GM18951 (cell line): ENCODE results near the gene RABEP1.

Source experiments
- POLR2A ChIP-seq: IDR thresholded peaks from 4 replicates; pipeline ENCODE4 v1.6.1; 2011; ENCODE audit warnings: mild to moderate bottlenecking; ENCODE audit not compliant: insufficient read length, insufficient read depth; ENCODE audit errors: extremely low read depth
- in situ Hi-C: fragments of 300-500 bp; cut with MboI; formaldehyde crosslinking; loops from one replicate; pipeline ENCODE4 v1.12.0; 2022; ENCODE audit warnings: low sequenced_read_pairs, mixed read lengths, inconsistent platforms; ENCODE audit not compliant: unreplicated experiment

Gene RABEP1

DNA sequence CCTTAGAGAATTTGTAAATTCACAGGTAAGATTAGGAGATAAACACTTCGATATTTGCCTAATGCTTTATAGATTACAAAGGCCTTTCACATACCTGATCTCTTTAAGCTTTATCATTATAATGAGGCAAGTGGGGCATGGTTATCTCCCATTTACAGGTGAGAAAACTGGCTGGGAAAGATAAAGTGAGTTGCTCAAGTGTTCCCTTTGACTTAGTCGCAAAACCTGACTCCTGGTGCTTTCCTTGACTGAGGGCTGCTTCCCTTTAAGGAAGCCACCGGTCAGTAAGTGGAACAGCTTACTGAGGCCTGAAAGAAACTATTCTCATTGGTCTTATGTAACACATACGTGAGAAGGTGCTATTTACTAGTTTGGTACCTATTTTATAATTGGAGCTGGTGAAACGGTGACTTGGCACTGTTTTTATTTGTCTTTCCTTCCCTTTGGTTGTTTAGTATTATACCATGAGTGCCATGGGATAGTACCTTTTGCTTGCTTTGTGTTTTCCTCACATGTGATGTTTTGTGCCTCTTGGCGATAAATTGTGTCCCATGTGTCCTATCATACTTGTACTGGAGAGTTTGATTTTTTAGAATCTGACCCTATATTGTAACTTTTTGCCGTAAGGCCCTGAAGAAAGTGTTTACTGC is 80.2 kb downstream of the RABEP1 start:
- no peak for TF ChIP-seq POLR2A
- in situ Hi-C loops, result no loop called here

DNA sequence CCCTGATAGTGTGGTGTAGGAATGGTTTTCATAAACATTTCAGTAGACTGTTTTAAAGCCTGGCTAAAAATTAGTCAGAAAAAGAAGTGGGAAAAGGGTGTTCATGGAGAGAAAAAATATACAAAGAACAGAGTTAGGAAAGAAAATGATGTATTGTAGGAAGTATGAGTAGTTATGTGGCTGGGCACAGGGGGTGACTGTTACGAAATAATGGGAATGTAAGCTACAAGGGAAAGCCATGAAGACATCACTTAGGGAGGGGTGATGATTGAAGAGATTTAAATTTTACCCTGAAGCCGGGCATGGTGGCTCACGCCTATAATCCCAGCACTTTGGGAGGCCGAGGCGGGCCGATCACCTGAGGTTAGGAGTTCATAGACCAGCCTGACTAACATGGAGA is 82.1 kb downstream of the RABEP1 start:
- in situ Hi-C loops, result no loop called here
- no peak for TF ChIP-seq POLR2A

DNA sequence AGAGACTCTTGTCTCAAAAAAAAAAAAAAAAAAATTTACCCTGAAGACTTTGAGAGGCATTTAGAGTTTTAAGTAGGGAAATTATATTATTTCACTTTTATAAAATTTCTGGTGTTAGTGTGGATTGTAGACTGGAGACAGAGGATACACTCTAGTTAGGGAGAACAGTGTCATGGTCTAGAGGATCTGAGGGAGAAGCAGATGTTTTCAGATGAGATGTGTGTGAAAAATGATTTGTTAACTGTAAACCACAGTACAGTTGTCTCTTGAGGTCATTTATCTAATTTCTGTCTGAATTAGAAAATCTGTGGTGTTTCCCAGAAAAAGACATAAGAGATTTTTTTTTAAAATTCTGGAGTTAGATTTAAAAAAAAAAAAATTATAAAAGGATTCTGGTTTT is 82.6 kb downstream of the RABEP1 start:
- no peak for TF ChIP-seq POLR2A
- in situ Hi-C loops, result no loop called here

DNA sequence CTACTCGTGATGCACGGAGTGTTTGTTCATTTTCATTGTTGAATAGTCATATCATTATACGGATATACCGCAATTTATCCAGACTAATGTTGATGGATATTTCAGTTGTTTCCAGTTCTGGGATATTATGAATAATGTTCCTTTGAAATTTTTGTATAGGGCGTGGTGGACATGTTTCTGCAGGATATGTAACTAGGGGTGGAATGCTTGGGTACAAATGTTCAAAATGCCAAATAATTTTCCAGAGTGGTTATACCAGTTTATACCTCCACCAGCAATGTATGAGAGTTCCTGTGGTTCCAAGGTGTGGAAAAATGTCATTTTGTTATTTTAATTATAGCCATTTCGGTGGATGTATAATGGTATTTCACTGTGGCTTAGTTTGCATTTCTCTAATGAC is 83.7 kb downstream of the RABEP1 start:
- TF ChIP-seq POLR2A, result no peak
- in situ Hi-C loops, result no loop called here

DNA sequence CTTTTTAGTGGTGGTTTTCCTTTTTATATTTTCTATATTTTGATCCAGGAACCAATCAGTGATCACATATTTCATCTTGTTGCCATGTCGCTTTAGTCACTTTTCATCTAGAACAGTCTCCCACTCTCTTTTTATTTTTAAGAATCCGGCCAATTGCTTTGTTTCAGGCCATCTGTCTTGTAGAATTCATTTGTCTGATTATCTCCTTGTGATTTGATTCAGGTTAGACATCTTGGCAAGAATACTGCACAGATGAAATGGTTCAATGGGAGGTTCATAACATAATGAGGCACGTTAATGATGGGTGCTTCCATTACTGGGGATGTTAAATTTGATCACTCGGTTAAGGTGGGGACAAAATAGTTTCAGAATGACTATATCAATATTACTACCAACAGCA is 88.3 kb downstream of the RABEP1 start:
- no peak for TF ChIP-seq POLR2A
- in situ Hi-C loops, result no loop called here

DNA sequence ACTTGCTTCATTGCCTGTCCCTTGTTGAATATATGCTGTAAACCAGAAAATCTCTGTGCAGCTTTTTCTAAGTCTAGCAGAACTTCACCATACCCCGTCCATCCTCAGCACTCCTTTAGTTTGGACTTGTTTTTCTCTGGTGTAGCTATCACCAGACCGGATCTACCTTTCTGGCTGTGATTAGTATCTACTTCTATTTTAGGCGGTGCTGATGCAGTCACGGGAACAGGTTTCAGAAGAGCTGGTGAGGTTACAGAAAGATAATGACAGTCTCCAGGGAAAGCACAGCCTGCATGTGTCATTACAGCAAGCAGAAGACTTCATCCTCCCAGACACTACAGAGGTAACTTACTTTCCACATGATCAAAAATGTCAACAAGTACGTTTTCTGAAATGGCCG is 91.0 kb downstream of the RABEP1 start:
- no peak for TF ChIP-seq POLR2A
- in situ Hi-C loops, result no loop called here

DNA sequence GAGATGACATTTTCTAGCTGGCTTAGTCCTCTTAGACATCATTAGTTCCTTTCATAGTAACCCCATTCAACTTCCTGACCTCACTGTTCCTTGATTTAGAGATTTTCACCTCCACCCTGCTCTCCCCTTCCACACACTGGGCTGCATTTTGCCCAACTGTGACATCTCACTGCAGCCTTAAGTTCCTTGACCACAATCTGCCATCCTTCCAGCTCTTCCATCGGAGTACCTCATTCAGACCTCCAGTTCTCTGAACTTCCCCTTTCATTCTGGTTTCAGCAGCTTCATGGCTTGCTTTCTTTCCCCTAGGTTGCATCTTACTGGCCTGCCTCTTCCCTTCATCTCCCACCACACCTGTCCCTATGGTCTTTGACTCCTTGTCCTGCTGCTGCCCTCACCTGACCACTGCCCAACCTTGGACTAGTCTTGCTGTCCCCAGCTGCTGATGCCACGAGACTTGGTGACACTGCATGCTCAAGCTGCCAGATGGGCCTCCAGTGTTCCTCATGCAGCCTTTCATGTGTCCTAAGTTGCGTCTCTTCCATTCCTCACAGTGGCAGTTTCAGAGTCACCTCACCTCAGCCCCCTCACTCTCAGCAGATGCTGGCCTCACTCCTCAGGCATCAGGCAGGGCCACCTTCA is 96.6 kb downstream of the RABEP1 start:
- in situ Hi-C loops, result no loop called here

DNA sequence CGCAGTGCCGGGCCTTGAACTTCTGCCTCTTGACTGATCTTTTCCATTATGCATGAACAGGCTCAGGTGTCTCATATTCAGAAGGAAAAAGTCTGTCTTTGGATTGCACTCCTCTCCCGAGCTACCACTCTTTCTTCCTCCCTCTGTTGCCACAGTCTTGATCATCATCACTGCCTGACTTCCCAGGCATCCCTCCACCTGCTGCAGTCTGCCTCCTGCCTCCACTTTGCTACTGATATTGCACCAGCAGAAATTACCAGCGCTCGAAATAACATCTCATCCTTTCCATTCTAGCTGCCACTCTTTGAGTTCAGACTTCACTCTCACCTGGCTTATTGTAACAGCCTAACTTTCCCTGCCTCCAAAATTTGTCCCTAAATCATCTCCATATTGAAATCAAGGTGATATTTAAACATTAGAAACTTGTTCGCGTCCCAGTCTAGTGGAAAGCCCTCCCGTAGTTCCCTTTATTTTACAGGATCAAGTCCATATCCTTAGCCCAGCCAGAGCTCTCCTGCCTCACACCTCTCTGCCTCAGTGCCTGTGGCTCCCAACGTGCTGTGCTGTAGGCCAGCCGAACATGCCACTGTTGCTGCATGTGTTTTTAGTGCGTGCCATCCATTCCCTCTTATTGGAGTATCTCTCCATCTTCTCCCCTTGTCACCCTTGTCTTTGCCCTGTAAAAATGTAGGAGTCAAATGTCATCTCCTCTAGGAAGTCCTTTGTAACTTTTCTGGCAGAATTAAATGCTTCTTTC is 97.4 kb downstream of the RABEP1 start:
- TF ChIP-seq POLR2A, result no peak
- in situ Hi-C loops, result no loop called here

More for the DNA sequence above, 96.6 kb downstream of the RABEP1 start:
- no peak for TF ChIP-seq POLR2A

DNA sequence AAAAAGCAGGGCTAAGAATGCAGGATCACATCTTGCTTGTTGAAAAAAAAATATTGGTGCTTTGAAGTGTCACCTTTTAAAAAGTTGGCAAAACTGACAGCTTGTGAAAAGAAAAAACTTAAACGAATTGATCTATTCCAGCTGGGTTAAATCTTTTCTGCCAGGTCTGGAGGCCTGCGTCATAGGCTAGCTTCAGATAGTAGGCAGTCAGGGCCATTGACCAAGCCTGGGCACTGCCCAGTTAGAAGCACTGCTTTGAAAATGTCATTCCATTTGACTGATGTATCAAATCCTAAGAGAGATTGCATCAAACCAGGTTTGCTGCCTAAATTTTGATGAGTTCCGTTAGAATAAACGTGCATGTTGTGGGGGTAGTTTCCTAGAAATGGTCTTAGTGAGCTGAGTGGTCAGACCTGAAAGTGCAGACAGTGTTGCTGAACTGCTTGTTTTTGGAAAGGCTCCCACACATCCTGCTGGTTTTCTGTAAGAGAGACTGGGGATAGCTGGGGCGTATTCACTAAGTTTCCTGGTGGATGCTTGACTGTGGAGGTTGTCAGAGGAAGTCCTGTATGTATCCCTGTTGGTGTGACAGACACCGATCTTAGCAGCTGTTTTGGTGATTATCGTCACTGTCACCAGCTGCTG is 98.5 kb downstream of the RABEP1 start:
- in situ Hi-C loops, result no loop called here
- TF ChIP-seq POLR2A, result no peak

DNA sequence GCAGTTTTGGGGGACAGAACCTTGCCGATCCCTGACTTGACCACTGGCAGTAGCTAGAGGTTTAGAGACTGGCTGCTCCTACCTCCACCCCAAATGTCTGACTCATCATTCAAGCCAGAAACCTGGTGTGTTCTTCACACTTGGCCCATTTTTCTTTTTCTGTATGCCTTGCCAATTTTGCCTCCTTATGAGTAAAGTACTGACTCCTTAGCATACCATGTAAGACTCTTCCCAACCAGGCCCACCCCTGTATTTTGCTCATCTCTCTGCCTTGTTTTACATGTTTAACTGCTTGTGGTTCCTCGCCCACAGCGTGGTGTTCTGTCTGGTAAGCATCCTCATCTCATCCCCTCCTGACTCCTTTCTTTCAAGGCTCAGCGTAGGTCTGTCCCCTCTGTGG is 99.5 kb downstream of the RABEP1 start:
- no peak for TF ChIP-seq POLR2A
- in situ Hi-C loops, result no loop called here

DNA sequence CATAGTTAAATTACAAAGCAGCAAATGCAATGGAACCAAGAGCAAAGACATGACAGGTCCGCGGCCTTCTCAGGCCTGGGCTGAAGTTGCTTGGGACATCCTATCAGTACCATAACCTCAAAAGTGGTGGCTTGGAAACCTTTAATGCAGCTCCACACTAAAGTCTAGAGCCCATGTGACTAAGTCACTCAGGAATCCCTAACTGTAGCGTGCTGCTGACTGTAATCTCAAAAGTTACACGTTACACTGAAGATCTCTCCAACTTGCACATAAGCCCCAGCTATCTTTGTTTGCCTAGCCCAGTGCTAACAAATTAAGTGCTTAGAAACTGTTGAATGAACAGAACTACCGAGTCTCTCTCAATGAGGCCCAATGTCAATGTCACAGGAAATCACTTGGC is 109.6 kb downstream of the RABEP1 start:
- in situ Hi-C loops, result no loop called here

DNA sequence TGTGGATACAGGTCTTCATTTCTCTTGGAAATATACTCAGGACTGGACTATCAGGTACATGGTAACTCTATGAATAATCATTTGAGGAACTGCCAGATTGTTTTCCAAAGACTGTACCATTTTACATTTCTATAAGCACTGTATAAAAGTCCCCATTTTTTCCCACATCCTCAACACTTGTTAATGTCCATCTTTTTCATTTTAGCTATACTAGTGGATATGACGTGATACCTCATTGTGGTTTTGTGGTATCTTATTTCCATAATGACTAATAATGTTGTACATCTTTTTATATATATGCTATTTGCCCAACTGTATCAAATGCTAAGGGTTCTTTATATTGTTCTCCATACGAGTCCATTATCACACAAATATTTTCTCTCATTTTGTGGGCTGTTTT is 114.5 kb downstream of the RABEP1 start:
- in situ Hi-C loops, result no loop called here
- TF ChIP-seq POLR2A, result no peak

More for the DNA sequence above, 109.6 kb downstream of the RABEP1 start:
- no peak for TF ChIP-seq POLR2A

DNA sequence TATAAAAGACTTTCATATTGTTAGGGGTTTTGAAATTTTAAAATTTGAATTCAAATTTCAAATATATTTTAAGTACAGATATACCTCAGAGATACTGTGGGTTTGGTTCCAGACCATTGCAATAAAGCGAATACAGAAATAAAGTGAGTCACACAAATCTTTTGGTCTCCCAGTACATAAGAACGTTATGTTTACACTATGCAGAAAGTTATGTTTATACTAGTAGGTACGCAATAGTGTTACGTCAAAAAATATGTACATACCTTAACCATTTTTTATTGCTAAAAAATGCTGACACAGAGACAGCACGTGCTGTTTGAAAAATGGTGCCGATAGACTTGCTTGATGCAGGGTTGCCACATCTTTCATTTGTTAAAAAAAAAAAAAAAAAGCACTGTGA is 117.7 kb downstream of the RABEP1 start:
- in situ Hi-C loops, result no loop called here
- TF ChIP-seq POLR2A, result no peak
